Upper lobe of right lung (tissue), 1 donor: ENCODE results near the gene ARFGEF3. TPM values are rescaled to one million over a fixed set of nuclear protein-coding genes. Genes with fewer than 3 reads are reported as not detected.

Source experiments
- ATAC-seq: fragments of 200-7000 bp; cut with Tn5 transposase; one replicate; pipeline ENCODE4 v1.9.1; 2020; ENCODE audit warnings: mild to moderate bottlenecking, moderate library complexity
- DNase-seq: peaks from one replicate; pipeline ENCODE4 v3.0.0-alpha.2; 2020
- H3K27ac ChIP-seq: fragments of 200-600 bp; one replicate; pipeline ENCODE4 v1.8.0; 2022
- H3K27me3 ChIP-seq: fragments of 200-600 bp; one replicate; pipeline ENCODE4 v1.8.0; 2022; ENCODE audit warnings: mild to moderate bottlenecking
- H3K36me3 ChIP-seq: fragments of 200-600 bp; one replicate; pipeline ENCODE4 v1.8.0; 2022
- H3K4me1 ChIP-seq: fragments of 200-600 bp; one replicate; pipeline ENCODE4 v1.8.0; 2022
- H3K4me3 ChIP-seq: fragments of 200-600 bp; one replicate; pipeline ENCODE4 v1.8.0; 2022; ENCODE audit warnings: mild to moderate bottlenecking
- H3K9me3 ChIP-seq: fragments of 200-600 bp; one replicate; pipeline ENCODE4 v1.8.0; 2022
- CTCF ChIP-seq: fragments of 200-600 bp; IDR thresholded peaks from one replicate; pipeline ENCODE4 v1.8.0; 2022; ENCODE audit warnings: antibody characterized with exemption
- intact Hi-C: fragments of 100-400 bp; cut with DNase I; formaldehyde crosslinking; loops from one replicate; pipeline ENCODE4 v1.11.0; 2022
- total RNA-seq: library from RNA; stranded (reverse); fragmentation: NEBNext Ultra II Directional; extraction: Animal tissue kit (Norgen Biotek cat#: 25700); gene quantifications from one replicate; pipeline ENCODE4 v1.2.1, GENCODE V29; 2021
- donor health status: DM: no; HTN: yes; CAD: no; lungs with severe emphysema.

The ARFGEF3 gene
- total RNA-seq, 1 donor from 2014 or later = 27.2 TPM

- no peak overlapping the region for H3K4me3 ChIP-seq
- H3K27ac ChIP-seq = peak overlapping the region; percentile 51
- TF ChIP-seq CTCF = no peak
- no peaks in the 10 kb centered on the region for H3K4me1 ChIP-seq
- ATAC-seq = no peak
- H3K9me3 ChIP-seq = no peaks in the 10 kb centered on the region
- H3K36me3 ChIP-seq = no peaks in the 10 kb centered on the region
- H3K27me3 ChIP-seq = no peaks in the 10 kb centered on the region
- intact Hi-C loops = no loop called here
- DNase-seq = no peak
These were observed 88.3 kb downstream of the ARFGEF3 start for GRCh38 chr6:138250053-138250452.

GRCh38 chr6:138250513-138251247 is 88.9 kb downstream of the ARFGEF3 start:
- no peaks in the 10 kb centered on the region for H3K27me3 ChIP-seq
- ATAC-seq (peak; percentile 90), DNase-seq (no peak)
- no peaks in the 10 kb centered on the region for H3K4me1 ChIP-seq
- H3K36me3 ChIP-seq = no peaks in the 10 kb centered on the region
- no peak overlapping the region for H3K4me3 ChIP-seq
- no peak for TF ChIP-seq CTCF
- no peaks in the 10 kb centered on the region for H3K9me3 ChIP-seq
- intact Hi-C loops = no loop called here
- peak overlapping the region; percentile 51 for H3K27ac ChIP-seq

- intact Hi-C loops = no loop called here
- no peak for TF ChIP-seq CTCF
These were observed 92.0 kb downstream of the ARFGEF3 start for GRCh38 chr6:138253731-138254130.

GRCh38 chr6:138255443-138255842 is 93.7 kb downstream of the ARFGEF3 start:
- Histone ChIP-seq H3K27me3 (no peaks in the 10 kb centered on the region), H3K4me1 (no peaks in the 10 kb centered on the region), H3K36me3 (no peaks in the 10 kb centered on the region), H3K9me3 (no peaks in the 10 kb centered on the region), H3K4me3 (no peak overlapping the region), H3K27ac (no peak overlapping the region)
- ATAC-seq (no peak), DNase-seq (no peak)
- intact Hi-C loops = no loop called here
- no peak for TF ChIP-seq CTCF

More at GRCh38 chr6:138253731-138254130, 92.0 kb downstream of the ARFGEF3 start:
- no peaks in the 10 kb centered on the region for H3K4me1 ChIP-seq
- ATAC-seq = no peak
- no peak for DNase-seq
- H3K4me3 ChIP-seq = no peak overlapping the region
- no peak overlapping the region for H3K27ac ChIP-seq
- no peaks in the 10 kb centered on the region for H3K9me3 ChIP-seq
- no peaks in the 10 kb centered on the region for H3K36me3 ChIP-seq
- no peaks in the 10 kb centered on the region for H3K27me3 ChIP-seq

GRCh38 chr6:138257638-138258040 is 95.9 kb downstream of the ARFGEF3 start:
- ATAC-seq = no peak
- no peaks in the 10 kb centered on the region for H3K9me3 ChIP-seq
- H3K27ac ChIP-seq = no peak overlapping the region

More at GRCh38 chr6:138257638-138258040, 95.9 kb downstream of the ARFGEF3 start:
- intact Hi-C loops = no loop called here
- no peaks in the 10 kb centered on the region for H3K4me1 ChIP-seq
- TF ChIP-seq CTCF = no peak
- H3K27me3 ChIP-seq = no peaks in the 10 kb centered on the region
- H3K4me3 ChIP-seq = no peak overlapping the region
- DNase-seq = no peak
- H3K36me3 ChIP-seq = peaks cover 3% of the 10 kb centered on the region
